ENCODE results near the gene RNASE9. TPM values are rescaled to one million over a fixed set of nuclear protein-coding genes. Genes with fewer than 3 reads are reported as not detected.
"Not testable (repeated sequence)": the region's sequence is repeated elsewhere in the genome, so short reads cannot be mapped to it uniquely, and the experiment has no call there.

RNASE9 gene
- total RNA-seq, 4 donors from 2014 or later: not detected

GRCh38 chr14:20603813-20604690 is 43.2 kb upstream of the RNASE9 start:
- H3K36me3 ChIP-seq: no peaks in the 10 kb centered on the region
- H3K9me3 ChIP-seq: no peaks in the 10 kb centered on the region
- intact Hi-C loops (cut with DNase I): no loop called here
- no peaks in the 10 kb centered on the region for H3K27me3 ChIP-seq
- DNase-seq (ENCODE audit: extremely low spot score): no peak
- H3K4me1 ChIP-seq: peaks cover 0 to 5% (median 0%) of the 10 kb centered on the region in 4 donors
- 84% methylated on average over 7 of the region's 13 CpGs for WGBS
- no peak overlapping the region for H3K4me3 ChIP-seq
- no peak for TF ChIP-seq POLR2A (IDR thresholded peaks at IDR 0.05; ENCODE audit: low read depth)
- no peak for TF ChIP-seq CTCF (IDR thresholded peaks at IDR 0.05)
- no peak for TF ChIP-seq POLR2AphosphoS5 (IDR thresholded peaks at IDR 0.05)
- no peak for TF ChIP-seq EP300 (IDR thresholded peaks at IDR 0.05)
- no peak overlapping the region for H3K27ac ChIP-seq (replicated peaks in 1 of 4)

- TF ChIP-seq POLR2AphosphoS5 (IDR thresholded peaks at IDR 0.05): no peak
- TF ChIP-seq CTCF (IDR thresholded peaks at IDR 0.05): no peak
- no peak for TF ChIP-seq EP300 (IDR thresholded peaks at IDR 0.05)
Measured at GRCh38 chr14:20602583-20602982, 41.7 kb upstream of the RNASE9 start.

GRCh38 chr14:20601522-20601921 is 40.7 kb upstream of the RNASE9 start:
- no peak overlapping the region for H3K4me3 ChIP-seq
- WGBS: 73% methylated on average over 10 of the region's 12 CpGs
- no peaks in the 10 kb centered on the region for H3K36me3 ChIP-seq
- no peaks in the 10 kb centered on the region for H3K9me3 ChIP-seq
- TF ChIP-seq POLR2AphosphoS5 (IDR thresholded peaks at IDR 0.05) (no peak), POLR2A (IDR thresholded peaks at IDR 0.05; ENCODE audit: low read depth) (no peak), EP300 (IDR thresholded peaks at IDR 0.05) (no peak), CTCF (IDR thresholded peaks at IDR 0.05) (no peak)
- no peaks in the 10 kb centered on the region for H3K4me1 ChIP-seq
- peaks cover 0 to 4% (median 0%) of the 10 kb centered on the region in 4 donors for H3K27me3 ChIP-seq
- H3K27ac ChIP-seq (replicated peaks in 1 of 4): no peak overlapping the region
- no peak for DNase-seq (ENCODE audit: extremely low spot score)
- intact Hi-C loops (cut with DNase I): no loop called here

More at GRCh38 chr14:20602583-20602982, 41.7 kb upstream of the RNASE9 start:
- no peaks in the 10 kb centered on the region for H3K36me3 ChIP-seq
- no peaks in the 10 kb centered on the region for H3K9me3 ChIP-seq
- no peak overlapping the region for H3K4me3 ChIP-seq
- no peak overlapping the region for H3K27ac ChIP-seq (replicated peaks in 1 of 4)
- H3K27me3 ChIP-seq: peaks cover 0 to 4% (median 0%) of the 10 kb centered on the region in 4 donors
- DNase-seq (ENCODE audit: extremely low spot score): no peak
- no peaks in the 10 kb centered on the region for H3K4me1 ChIP-seq
- 92% methylated on average over 9 of the region's 9 CpGs for WGBS
- intact Hi-C loops (cut with DNase I): no loop called here

GRCh38 chr14:20597108-20597507 is 36.3 kb upstream of the RNASE9 start:
- 75% methylated on average over 1 of the region's 1 CpG for WGBS
- H3K36me3 ChIP-seq: no peaks in the 10 kb centered on the region
- H3K4me1 ChIP-seq: no peaks in the 10 kb centered on the region
- TF ChIP-seq EP300 (IDR thresholded peaks at IDR 0.05) (no peak), POLR2A (IDR thresholded peaks at IDR 0.05; ENCODE audit: low read depth) (no peak), POLR2AphosphoS5 (IDR thresholded peaks at IDR 0.05) (no peak), CTCF (IDR thresholded peaks at IDR 0.05) (no peak)
- DNase-seq (ENCODE audit: extremely low spot score): no peak
- no peak overlapping the region for H3K4me3 ChIP-seq
- intact Hi-C loops (cut with DNase I): no loop called here
- H3K27me3 ChIP-seq: peaks cover 0 to 7% (median 0%) of the 10 kb centered on the region in 4 donors
- H3K9me3 ChIP-seq: no peaks in the 10 kb centered on the region
- H3K27ac ChIP-seq (replicated peaks in 1 of 4): no peak overlapping the region

GRCh38 chr14:20595726-20596125 is 34.9 kb upstream of the RNASE9 start:
- H3K36me3 ChIP-seq; H3K9me3 ChIP-seq; DNase-seq (ENCODE audit: extremely low spot score); H3K4me3 ChIP-seq; H3K27me3 ChIP-seq; H3K4me1 ChIP-seq; H3K27ac ChIP-seq (replicated peaks in 1 of 4); intact Hi-C loops (cut with DNase I): not testable (repeated sequence)
- WGBS: 94% methylated on average over 3 of the region's 3 CpGs

All from esophagus muscularis mucosa (tissue), 4 donors.